Mesothelial cell of epicardium (in vitro differentiated cells): ENCODE data around the gene SYT13. TPM values are rescaled to one million over a fixed set of nuclear protein-coding genes. Genes with fewer than 3 reads are reported as not detected.
A peak's percentile ranks its signal among the peaks of the same experiment; 100 is the strongest.

Experiments
- DNase-seq, 2 experiments: peaks; one replicate each; pipeline ENCODE4 v3.0.0; 2021; ENCODE audit warnings: low spot score in 2 of 2; ENCODE audit not compliant: unreplicated experiment in 2 of 2
- H3K27ac Mint-ChIP-seq: 2 replicates; pipeline ENCODE4 v1.8.0; 2021; ENCODE audit warnings: mixed read lengths
- H3K27me3 Mint-ChIP-seq: 2 replicates; pipeline ENCODE4 v1.8.0; 2021; ENCODE audit warnings: low read depth, mixed read lengths
- H3K36me3 Mint-ChIP-seq: 2 replicates; pipeline ENCODE4 v1.8.0; 2021; ENCODE audit warnings: mixed read lengths
- H3K4me1 Mint-ChIP-seq: 2 replicates; pipeline ENCODE4 v1.8.0; 2021; ENCODE audit warnings: mixed read lengths
- H3K4me3 Mint-ChIP-seq: 2 replicates; pipeline ENCODE4 v1.8.0; 2021; ENCODE audit warnings: mild to moderate bottlenecking, moderate library complexity, mixed read lengths
- H3K9me3 Mint-ChIP-seq: 2 replicates; pipeline ENCODE4 v1.8.0; 2021; ENCODE audit warnings: mixed read lengths
- total RNA-seq: library from RNA; stranded (reverse); gene quantifications from 3 replicates; pipeline ENCODE4 v1.2.1, GENCODE V29; 2021
- TF ChIP-seq, protein P1 (sequence below): fragments of 200-600 bp; sonication (generic); IDR thresholded peaks from one replicate; pipeline ENCODE4 v1.5.0; 2021; ENCODE audit warnings: antibody characterized with exemption; ENCODE audit not compliant: unreplicated experiment

The SYT13 gene
- total RNA-seq, 1 donor from 2014 or later: 6.8 TPM

DNA sequence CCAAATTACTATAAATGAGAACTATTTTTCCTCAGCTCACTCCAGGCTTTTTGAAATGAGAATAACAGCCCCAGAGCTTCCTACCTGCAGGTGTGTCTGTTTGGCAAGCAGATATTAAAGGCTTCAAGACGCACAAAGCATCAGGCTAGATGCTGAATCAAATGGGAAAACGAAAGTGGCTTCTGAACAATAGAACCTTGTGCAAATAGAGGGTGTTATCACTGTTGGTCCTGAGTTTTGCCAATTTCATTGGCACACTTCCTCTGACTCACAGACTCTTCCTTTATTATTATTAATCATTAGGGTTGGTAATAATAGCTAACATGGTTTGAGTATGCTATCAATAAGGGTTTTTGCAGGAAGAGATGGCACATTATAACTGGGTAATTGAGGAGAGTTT, 13.4 kb downstream of the SYT13 start:
- H3K4me3 Mint-ChIP-seq: no peak overlapping the region
- peaks cover 8% of the 10 kb centered on the region for H3K9me3 Mint-ChIP-seq
- TF ChIP-seq, protein P1, sequence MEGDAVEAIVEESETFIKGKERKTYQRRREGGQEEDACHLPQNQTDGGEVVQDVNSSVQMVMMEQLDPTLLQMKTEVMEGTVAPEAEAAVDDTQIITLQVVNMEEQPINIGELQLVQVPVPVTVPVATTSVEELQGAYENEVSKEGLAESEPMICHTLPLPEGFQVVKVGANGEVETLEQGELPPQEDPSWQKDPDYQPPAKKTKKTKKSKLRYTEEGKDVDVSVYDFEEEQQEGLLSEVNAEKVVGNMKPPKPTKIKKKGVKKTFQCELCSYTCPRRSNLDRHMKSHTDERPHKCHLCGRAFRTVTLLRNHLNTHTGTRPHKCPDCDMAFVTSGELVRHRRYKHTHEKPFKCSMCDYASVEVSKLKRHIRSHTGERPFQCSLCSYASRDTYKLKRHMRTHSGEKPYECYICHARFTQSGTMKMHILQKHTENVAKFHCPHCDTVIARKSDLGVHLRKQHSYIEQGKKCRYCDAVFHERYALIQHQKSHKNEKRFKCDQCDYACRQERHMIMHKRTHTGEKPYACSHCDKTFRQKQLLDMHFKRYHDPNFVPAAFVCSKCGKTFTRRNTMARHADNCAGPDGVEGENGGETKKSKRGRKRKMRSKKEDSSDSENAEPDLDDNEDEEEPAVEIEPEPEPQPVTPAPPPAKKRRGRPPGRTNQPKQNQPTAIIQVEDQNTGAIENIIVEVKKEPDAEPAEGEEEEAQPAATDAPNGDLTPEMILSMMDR: no peak
- H3K36me3 Mint-ChIP-seq: no peaks in the 10 kb centered on the region
- peaks cover 80% of the 10 kb centered on the region for H3K27me3 Mint-ChIP-seq
- no peak for DNase-seq
- H3K4me1 Mint-ChIP-seq: no peaks in the 10 kb centered on the region
- no peak overlapping the region for H3K27ac Mint-ChIP-seq

DNA sequence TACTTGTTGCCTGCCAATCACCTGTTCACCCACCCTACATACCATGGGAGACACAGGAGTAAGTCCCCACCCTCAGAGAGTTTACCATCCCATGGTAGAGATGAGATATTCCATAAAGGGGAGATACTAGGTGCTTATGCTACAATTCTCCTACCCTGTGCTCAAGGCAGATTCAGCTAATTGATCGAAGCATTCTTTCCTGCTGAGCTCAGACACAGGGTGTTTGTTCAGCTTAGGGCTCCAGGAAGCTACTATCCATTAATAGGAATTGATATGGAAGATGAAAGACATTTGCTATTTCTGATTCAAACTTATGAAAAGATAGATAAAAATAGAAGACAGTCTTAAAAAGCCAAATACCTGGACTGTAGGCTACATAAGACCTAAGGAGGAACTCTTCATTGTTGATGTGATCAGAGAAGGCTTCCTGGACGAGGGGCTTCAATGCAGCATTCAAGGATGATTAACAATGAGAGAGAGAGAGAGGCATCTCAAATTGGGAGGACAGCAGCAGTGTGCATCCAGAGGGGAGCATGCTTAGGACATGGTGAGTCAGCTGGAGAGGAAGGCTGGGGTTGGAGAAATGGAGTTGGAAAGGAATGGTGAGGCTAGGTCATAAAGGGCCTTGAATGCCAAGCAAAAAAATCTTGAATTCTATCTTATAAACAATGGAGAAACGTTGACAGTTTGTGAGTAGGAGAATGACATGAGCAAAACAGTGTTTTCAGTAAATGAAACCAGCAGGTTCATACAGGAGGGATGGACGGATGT, 15.0 kb downstream of the SYT13 start:
- H3K4me1 Mint-ChIP-seq: no peaks in the 10 kb centered on the region
- H3K27me3 Mint-ChIP-seq: peaks cover 81% of the 10 kb centered on the region
- no peak overlapping the region for H3K4me3 Mint-ChIP-seq
- H3K9me3 Mint-ChIP-seq: peaks cover 4% of the 10 kb centered on the region
- H3K36me3 Mint-ChIP-seq: no peaks in the 10 kb centered on the region
- TF ChIP-seq, protein P1: no peak
- DNase-seq: no peak
- no peak overlapping the region for H3K27ac Mint-ChIP-seq

DNA sequence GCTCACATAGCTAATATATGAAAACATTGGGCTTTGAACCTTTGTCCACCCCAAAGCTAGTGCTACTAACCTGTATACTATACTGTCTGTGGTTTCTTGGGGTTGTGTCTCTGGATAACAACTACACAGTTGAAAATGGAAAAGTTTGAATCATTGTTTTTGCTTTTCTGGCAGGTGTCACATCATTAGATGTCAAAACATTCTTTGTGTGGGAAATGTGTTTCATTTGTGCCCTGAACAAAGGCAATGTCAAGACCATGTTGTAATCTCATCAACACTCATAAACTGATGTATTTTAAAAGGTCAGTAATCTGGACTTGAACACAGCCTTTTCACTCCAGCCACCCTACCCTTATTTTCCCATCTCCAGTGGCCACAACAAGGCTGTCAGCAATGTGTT, 16.5 kb downstream of the SYT13 start:
- Mint-ChIP-seq H3K4me1 (no peaks in the 10 kb centered on the region), H3K4me3 (no peak overlapping the region), H3K36me3 (no peaks in the 10 kb centered on the region), H3K27me3 (peaks cover 70% of the 10 kb centered on the region), H3K27ac (no peak overlapping the region), H3K9me3 (peaks cover 8% of the 10 kb centered on the region)
- no peak for DNase-seq
- TF ChIP-seq, protein P1: no peak

GRCh38 chr11:45267652-45268299, 18.4 kb downstream of the SYT13 start:
- TF ChIP-seq, protein P1: no peak
- peaks cover 61% of the 10 kb centered on the region for H3K27me3 Mint-ChIP-seq
- no peak overlapping the region for H3K27ac Mint-ChIP-seq
- no peaks in the 10 kb centered on the region for H3K36me3 Mint-ChIP-seq
- no peak for DNase-seq
- no peaks in the 10 kb centered on the region for H3K4me1 Mint-ChIP-seq
- no peak overlapping the region for H3K4me3 Mint-ChIP-seq
- H3K9me3 Mint-ChIP-seq: peaks cover 8% of the 10 kb centered on the region

DNA sequence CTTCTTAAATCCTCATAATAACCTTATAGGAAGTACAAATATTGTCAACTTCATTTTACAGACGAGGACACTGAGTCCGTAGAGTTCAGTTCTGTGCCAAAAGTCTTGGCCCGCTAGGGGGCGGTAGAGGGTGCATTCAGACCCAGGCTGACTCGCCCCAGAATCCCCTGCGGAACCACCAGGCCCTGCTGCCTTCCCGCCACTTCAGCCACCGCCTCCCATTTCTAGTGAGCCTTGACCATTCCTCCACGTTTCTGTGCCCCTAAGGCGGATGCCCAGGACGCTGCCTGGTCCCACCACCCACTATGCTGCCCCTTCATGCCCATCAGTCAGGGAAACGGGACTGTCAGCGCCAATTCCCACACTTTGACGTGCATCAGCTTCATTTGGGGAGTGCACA, 19.1 kb downstream of the SYT13 start:
- no peak overlapping the region for H3K4me3 Mint-ChIP-seq
- peaks cover 8% of the 10 kb centered on the region for H3K9me3 Mint-ChIP-seq
- TF ChIP-seq, protein P1: peak; percentile 62
- peaks cover 57% of the 10 kb centered on the region for H3K27me3 Mint-ChIP-seq
- no peak for DNase-seq
- H3K36me3 Mint-ChIP-seq: no peaks in the 10 kb centered on the region
- H3K4me1 Mint-ChIP-seq: no peaks in the 10 kb centered on the region
- H3K27ac Mint-ChIP-seq: no peak overlapping the region
